Measurements from ENCODE around the gene OR5C1.

OR5C1 gene

DNA sequence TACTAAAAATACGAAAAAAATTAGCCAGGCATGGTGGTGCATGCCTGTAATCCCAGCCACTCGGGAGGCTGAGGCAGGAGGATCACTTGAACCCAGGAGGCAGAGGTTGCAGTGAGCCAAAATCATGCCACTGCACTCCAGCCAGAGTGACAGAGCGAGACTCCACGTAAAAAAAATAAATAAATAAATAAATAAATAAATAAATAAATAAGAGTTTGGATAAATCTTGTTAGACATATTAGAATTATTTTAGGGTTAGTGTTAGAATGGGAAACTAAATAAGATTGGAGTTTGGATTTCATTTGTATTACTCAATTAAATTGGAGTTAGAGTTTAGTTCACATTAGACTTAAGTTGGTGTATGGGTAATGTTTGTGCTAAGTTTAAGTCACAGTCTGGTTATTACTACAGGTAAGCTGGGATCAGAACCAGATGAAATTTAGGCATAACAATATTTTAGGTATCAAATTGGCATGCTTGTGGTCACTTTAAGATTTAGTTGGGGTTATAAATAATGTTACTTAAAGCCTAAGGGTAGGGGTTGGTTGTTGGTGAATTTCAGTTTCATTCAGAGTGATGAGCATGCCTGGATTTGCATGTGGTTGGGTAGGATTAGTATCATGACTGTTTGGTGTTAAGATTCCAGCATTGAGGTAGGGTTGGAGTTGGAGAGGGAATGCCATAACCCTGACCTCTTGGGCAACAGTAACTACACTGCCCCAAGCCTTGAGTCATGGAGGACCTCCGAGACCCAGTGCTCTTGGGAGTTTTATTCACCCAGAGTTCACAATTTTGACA, 3.3 kb downstream of the OR5C1 start (continued):
- TF ChIP-seq, protein P1, sequence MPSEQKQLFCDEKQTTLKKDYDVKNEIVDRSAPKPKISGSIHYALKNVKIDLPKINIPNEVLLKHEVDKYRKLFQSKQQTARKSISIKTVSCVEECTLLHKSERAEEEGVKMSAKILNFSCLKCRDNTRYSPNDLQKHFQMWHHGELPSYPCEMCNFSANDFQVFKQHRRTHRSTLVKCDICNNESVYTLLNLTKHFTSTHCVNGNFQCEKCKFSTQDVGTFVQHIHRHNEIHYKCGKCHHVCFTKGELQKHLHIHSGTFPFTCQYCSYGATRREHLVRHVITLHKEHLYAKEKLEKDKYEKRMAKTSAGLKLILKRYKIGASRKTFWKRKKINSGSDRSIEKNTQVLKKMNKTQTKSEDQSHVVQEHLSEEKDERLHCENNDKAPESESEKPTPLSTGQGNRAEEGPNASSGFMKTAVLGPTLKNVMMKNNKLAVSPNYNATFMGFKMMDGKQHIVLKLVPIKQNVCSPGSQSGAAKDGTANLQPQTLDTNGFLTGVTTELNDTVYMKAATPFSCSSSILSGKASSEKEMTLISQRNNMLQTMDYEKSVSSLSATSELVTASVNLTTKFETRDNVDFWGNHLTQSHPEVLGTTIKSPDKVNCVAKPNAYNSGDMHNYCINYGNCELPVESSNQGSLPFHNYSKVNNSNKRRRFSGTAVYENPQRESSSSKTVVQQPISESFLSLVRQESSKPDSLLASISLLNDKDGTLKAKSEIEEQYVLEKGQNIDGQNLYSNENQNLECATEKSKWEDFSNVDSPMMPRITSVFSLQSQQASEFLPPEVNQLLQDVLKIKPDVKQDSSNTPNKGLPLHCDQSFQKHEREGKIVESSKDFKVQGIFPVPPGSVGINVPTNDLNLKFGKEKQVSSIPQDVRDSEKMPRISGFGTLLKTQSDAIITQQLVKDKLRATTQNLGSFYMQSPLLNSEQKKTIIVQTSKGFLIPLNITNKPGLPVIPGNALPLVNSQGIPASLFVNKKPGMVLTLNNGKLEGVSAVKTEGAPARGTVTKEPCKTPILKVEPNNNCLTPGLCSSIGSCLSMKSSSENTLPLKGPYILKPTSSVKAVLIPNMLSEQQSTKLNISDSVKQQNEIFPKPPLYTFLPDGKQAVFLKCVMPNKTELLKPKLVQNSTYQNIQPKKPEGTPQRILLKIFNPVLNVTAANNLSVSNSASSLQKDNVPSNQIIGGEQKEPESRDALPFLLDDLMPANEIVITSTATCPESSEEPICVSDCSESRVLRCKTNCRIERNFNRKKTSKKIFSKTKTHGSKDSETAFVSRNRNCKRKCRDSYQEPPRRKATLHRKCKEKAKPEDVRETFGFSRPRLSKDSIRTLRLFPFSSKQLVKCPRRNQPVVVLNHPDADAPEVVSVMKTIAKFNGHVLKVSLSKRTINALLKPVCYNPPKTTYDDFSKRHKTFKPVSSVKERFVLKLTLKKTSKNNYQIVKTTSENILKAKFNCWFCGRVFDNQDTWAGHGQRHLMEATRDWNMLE (tag by site-specific recombination; conservative IDR thresholded peaks at IDR 0.05; ENCODE audit: low read depth): peak; percentile 57; the same call in 1 of the 2 replicates
- TF ChIP-seq ZNF629 (tag by site-specific recombination; IDR thresholded peaks at IDR 0.05) (no peak), ZNF426 (tag by site-specific recombination; IDR thresholded peaks at IDR 0.05) (peak; percentile 42), ZNF433 (tag by site-specific recombination; IDR thresholded peaks at IDR 0.05; ENCODE audit: low read depth) (no peak), ZBTB48 (tag by site-specific recombination; IDR thresholded peaks at IDR 0.05) (no peak), ZNF394 (tag by site-specific recombination; IDR thresholded peaks at IDR 0.05; ENCODE audit: borderline replicate concordance) (peak; percentile 64; the same call in 1 of the 2 replicates), SCRT1 (tag by site-specific recombination; IDR thresholded peaks at IDR 0.05; ENCODE audit: borderline replicate concordance) (no peak), ZNF140 (tag by site-specific recombination; IDR thresholded peaks at IDR 0.05) (peak; percentile 44; the same call in 1 of the 2 replicates), ZNF530 (tag by site-specific recombination; IDR thresholded peaks at IDR 0.05; ENCODE audit: low read depth) (no peak), ZNF23 (tag by site-specific recombination; IDR thresholded peaks at IDR 0.05; ENCODE audit: borderline replicate concordance) (no peak), ZNF654 (tag by site-specific recombination; IDR thresholded peaks at IDR 0.05; ENCODE audit: low read depth) (peak; percentile 13; the same call in 1 of the 2 replicates)
- TF ChIP-seq, protein P2, sequence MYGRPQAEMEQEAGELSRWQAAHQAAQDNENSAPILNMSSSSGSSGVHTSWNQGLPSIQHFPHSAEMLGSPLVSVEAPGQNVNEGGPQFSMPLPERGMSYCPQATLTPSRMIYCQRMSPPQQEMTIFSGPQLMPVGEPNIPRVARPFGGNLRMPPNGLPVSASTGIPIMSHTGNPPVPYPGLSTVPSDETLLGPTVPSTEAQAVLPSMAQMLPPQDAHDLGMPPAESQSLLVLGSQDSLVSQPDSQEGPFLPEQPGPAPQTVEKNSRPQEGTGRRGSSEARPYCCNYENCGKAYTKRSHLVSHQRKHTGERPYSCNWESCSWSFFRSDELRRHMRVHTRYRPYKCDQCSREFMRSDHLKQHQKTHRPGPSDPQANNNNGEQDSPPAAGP (tag by site-specific recombination; IDR thresholded peaks at IDR 0.05): no peak
- TF ChIP-seq, protein P3, sequence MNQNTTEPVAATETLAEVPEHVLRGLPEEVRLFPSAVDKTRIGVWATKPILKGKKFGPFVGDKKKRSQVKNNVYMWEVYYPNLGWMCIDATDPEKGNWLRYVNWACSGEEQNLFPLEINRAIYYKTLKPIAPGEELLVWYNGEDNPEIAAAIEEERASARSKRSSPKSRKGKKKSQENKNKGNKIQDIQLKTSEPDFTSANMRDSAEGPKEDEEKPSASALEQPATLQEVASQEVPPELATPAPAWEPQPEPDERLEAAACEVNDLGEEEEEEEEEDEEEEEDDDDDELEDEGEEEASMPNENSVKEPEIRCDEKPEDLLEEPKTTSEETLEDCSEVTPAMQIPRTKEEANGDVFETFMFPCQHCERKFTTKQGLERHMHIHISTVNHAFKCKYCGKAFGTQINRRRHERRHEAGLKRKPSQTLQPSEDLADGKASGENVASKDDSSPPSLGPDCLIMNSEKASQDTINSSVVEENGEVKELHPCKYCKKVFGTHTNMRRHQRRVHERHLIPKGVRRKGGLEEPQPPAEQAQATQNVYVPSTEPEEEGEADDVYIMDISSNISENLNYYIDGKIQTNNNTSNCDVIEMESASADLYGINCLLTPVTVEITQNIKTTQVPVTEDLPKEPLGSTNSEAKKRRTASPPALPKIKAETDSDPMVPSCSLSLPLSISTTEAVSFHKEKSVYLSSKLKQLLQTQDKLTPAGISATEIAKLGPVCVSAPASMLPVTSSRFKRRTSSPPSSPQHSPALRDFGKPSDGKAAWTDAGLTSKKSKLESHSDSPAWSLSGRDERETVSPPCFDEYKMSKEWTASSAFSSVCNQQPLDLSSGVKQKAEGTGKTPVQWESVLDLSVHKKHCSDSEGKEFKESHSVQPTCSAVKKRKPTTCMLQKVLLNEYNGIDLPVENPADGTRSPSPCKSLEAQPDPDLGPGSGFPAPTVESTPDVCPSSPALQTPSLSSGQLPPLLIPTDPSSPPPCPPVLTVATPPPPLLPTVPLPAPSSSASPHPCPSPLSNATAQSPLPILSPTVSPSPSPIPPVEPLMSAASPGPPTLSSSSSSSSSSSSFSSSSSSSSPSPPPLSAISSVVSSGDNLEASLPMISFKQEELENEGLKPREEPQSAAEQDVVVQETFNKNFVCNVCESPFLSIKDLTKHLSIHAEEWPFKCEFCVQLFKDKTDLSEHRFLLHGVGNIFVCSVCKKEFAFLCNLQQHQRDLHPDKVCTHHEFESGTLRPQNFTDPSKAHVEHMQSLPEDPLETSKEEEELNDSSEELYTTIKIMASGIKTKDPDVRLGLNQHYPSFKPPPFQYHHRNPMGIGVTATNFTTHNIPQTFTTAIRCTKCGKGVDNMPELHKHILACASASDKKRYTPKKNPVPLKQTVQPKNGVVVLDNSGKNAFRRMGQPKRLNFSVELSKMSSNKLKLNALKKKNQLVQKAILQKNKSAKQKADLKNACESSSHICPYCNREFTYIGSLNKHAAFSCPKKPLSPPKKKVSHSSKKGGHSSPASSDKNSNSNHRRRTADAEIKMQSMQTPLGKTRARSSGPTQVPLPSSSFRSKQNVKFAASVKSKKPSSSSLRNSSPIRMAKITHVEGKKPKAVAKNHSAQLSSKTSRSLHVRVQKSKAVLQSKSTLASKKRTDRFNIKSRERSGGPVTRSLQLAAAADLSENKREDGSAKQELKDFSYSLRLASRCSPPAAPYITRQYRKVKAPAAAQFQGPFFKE (tag by site-specific recombination; IDR thresholded peaks at IDR 0.05; ENCODE audit: borderline replicate concordance): no peak
